Measurements from ENCODE around the gene ZBTB47.
A peak's percentile ranks its signal among the peaks of the same experiment; 100 is the strongest.

The ZBTB47 gene

GRCh38 chr3:42686832-42687650 is 33.5 kb downstream of the ZBTB47 start:
- DNase-seq = no peak

GRCh38 chr3:42688016-42688415 is 34.5 kb downstream of the ZBTB47 start:
- no peak for DNase-seq

GRCh38 chr3:42688487-42689420 is 35.3 kb downstream of the ZBTB47 start:
- DNase-seq = no peak

GRCh38 chr3:42689421-42690014 is 36.0 kb downstream of the ZBTB47 start:
- no peak for DNase-seq

GRCh38 chr3:42690191-42690590 is 36.7 kb downstream of the ZBTB47 start:
- DNase-seq = no peak

GRCh38 chr3:42690766-42691680 is 37.5 kb downstream of the ZBTB47 start:
- DNase-seq = no peak

- DNase-seq = no peak
These were observed 38.5 kb downstream of the ZBTB47 start for GRCh38 chr3:42691816-42692666.

GRCh38 chr3:42692667-42693529 is 39.4 kb downstream of the ZBTB47 start:
- DNase-seq = no peak

GRCh38 chr3:42693530-42693930 is 40.0 kb downstream of the ZBTB47 start:
- DNase-seq = no peak

GRCh38 chr3:42694366-42694765 is 40.9 kb downstream of the ZBTB47 start:
- DNase-seq = no peak

- DNase-seq = no peak
These were observed 43.1 kb downstream of the ZBTB47 start for GRCh38 chr3:42696356-42697288.

GRCh38 chr3:42697289-42698051 is 44.0 kb downstream of the ZBTB47 start:
- no peak for DNase-seq

- DNase-seq = no peak
These were observed 44.9 kb downstream of the ZBTB47 start for GRCh38 chr3:42698216-42698910.

- DNase-seq = peak in 1 of 2 donors; percentile 15
These were observed 45.4 kb downstream of the ZBTB47 start for GRCh38 chr3:42698911-42699230.

GRCh38 chr3:42699511-42699971 is 46.0 kb downstream of the ZBTB47 start:
- no peak for DNase-seq

GRCh38 chr3:42700366-42701288 is 47.1 kb downstream of the ZBTB47 start:
- no peak for DNase-seq
